HG03095 (cell line): ENCODE results near the gene HLF.

Experiments used
- ATAC-seq: cut with Tn5 transposase; IDR thresholded peaks from one replicate; pipeline ENCODE4 v1.9.1; 2021; ENCODE audit warnings: moderate library complexity; ENCODE audit not compliant: unreplicated experiment

HLF gene

GRCh38 chr17:55304171-55304859 lies 39.6 kb downstream of the HLF start:
- ATAC-seq, result no peak

- no peak for ATAC-seq
Observed at GRCh38 chr17:55305321-55306087, 40.7 kb downstream of the HLF start.

GRCh38 chr17:55307879-55308278 lies 43.1 kb downstream of the HLF start:
- no peak for ATAC-seq

- ATAC-seq, result no peak
Observed at GRCh38 chr17:55308613-55309391, 44.0 kb downstream of the HLF start.

- no peak for ATAC-seq
Observed at GRCh38 chr17:55311767-55312375, 47.1 kb downstream of the HLF start.

GRCh38 chr17:55312852-55313251 lies 48.1 kb downstream of the HLF start:
- ATAC-seq, result no peak

- ATAC-seq, result no peak
Observed at GRCh38 chr17:55314061-55314783, 49.5 kb downstream of the HLF start.

GRCh38 chr17:55314784-55315491 lies 50.2 kb downstream of the HLF start:
- no peak for ATAC-seq

GRCh38 chr17:55316499-55316898 lies 51.7 kb downstream of the HLF start:
- ATAC-seq, result no peak

- ATAC-seq, result no peak
Observed at GRCh38 chr17:55317284-55317683, 52.5 kb downstream of the HLF start.

- ATAC-seq, result no peak
Observed at GRCh38 chr17:55318081-55318480, 53.3 kb downstream of the HLF start.

- ATAC-seq, result no peak
Observed at GRCh38 chr17:55318715-55319487, 54.1 kb downstream of the HLF start.

GRCh38 chr17:55319933-55320593 lies 55.3 kb downstream of the HLF start:
- ATAC-seq, result no peak

GRCh38 chr17:55320594-55321426 lies 56.0 kb downstream of the HLF start:
- ATAC-seq, result no peak

- no peak for ATAC-seq
Observed at GRCh38 chr17:55321427-55322060, 56.8 kb downstream of the HLF start.

- ATAC-seq, result no peak
Observed at GRCh38 chr17:55322453-55322985, 57.8 kb downstream of the HLF start.
